A673 (cell line): ENCODE results near the gene UTP20. TPM values are rescaled to one million over a fixed set of nuclear protein-coding genes. Genes with fewer than 3 reads are reported as not detected.

Experiments used
- BruUV-seq: library from RNA; stranded (reverse); fragments of 400-500 nt; replicated peaks from 2 replicates; lab custom pipeline; 2021; lab: Mats Ljungman, UMichigan
- CTCF ChIA-PET: fragments of 300-600 bp; sonication (Branson Sonifier 250); formaldehyde crosslinking; loops from one replicate; lab custom pipeline; 2022; ENCODE audit warnings: antibody characterized with exemption; lab: Charles Lee
- POLR2A ChIA-PET: fragments of 300-600 bp; sonication (Branson Sonifier 250); formaldehyde crosslinking; loops from one replicate; lab custom pipeline; 2022; ENCODE audit warnings: antibody characterized with exemption; ENCODE audit not compliant: low non-redundant PET; lab: Charles Lee
- DNase-seq: peaks from one replicate; pipeline ENCODE4 v3.0.0-alpha.2; 2015; ENCODE audit warnings: low spot score
- H3K27ac ChIP-seq: fragments of 200-600 bp; sonication (generic); 2 replicates; pipeline ENCODE4 v1.5.1; 2016; ENCODE audit warnings: mixed run types, low read depth, mild to moderate bottlenecking, mixed read lengths, antibody characterized with exemption, low read length; ENCODE audit not compliant: poor library complexity, severe bottlenecking
- H3K27me3 ChIP-seq: fragments of 200-600 bp; sonication (generic); replicated peaks from 2 replicates; pipeline ENCODE4 v1.6.1; 2017; ENCODE audit warnings: mixed run types, low read depth, mild to moderate bottlenecking, mixed read lengths, antibody characterized with exemption, low read length; ENCODE audit not compliant: insufficient read depth, poor library complexity
- H3K36me3 ChIP-seq: fragments of 200-600 bp; sonication (generic); 2 replicates; pipeline ENCODE4 v1.6.1; 2016; ENCODE audit warnings: mixed run types, mild to moderate bottlenecking, mixed read lengths, antibody characterized with exemption, low read length; ENCODE audit not compliant: insufficient read depth, poor library complexity, severe bottlenecking
- H3K4me1 ChIP-seq: fragments of 200-600 bp; sonication (generic); 2 replicates; pipeline ENCODE4 v1.6.1; 2017; ENCODE audit warnings: mixed run types, mild to moderate bottlenecking, mixed read lengths, antibody characterized with exemption, low read length; ENCODE audit not compliant: insufficient read depth, poor library complexity, severe bottlenecking
- H3K4me3 ChIP-seq: fragments of 200-600 bp; sonication (generic); 2 replicates; pipeline ENCODE4 v1.5.1; 2016; ENCODE audit warnings: low read depth, mixed run types, mild to moderate bottlenecking, mixed read lengths, low read length; ENCODE audit not compliant: poor library complexity, severe bottlenecking
- H3K9me3 ChIP-seq: fragments of 200-600 bp; sonication (generic); 2 replicates; pipeline ENCODE4 v1.6.1; 2016; ENCODE audit warnings: mixed run types, low read depth, mild to moderate bottlenecking, mixed read lengths, antibody characterized with exemption, low read length; ENCODE audit not compliant: poor library complexity, severe bottlenecking
- CTCF ChIP-seq: fragments of 300-800, 200-600 bp; sonication (generic); conservative IDR thresholded peaks from 2 replicates; pipeline ENCODE4 v1.5.1; 2017; ENCODE audit warnings: low read depth, mild to moderate bottlenecking, antibody characterized with exemption, low read length, moderate library complexity, mixed read lengths
- EZH2 ChIP-seq: fragments of 200-600 bp; sonication (generic); IDR thresholded peaks from 2 replicates; pipeline ENCODE4 v1.6.1; 2017; ENCODE audit warnings: borderline replicate concordance, low read depth, mild to moderate bottlenecking, mixed read lengths, antibody characterized with exemption, low read length; ENCODE audit not compliant: poor library complexity, severe bottlenecking
- intact Hi-C: fragments of 100-400 bp; cut with micrococcal nuclease; formaldehyde crosslinking; loops from one replicate; pipeline ENCODE4 v1.10.0; 2022; ENCODE audit not compliant: unreplicated experiment
- total RNA-seq: library from RNA; stranded (reverse); gene quantifications from 2 replicates; pipeline ENCODE4 v1.2.3, GENCODE V29; 2021

Gene UTP20
- total RNA-seq, 1 experiment from 2014 or later, result 53.5 TPM

- H3K36me3 ChIP-seq, result peaks cover 51% of the 10 kb centered on the region
- no peak for DNase-seq
- intact Hi-C loops, result loop anchor here (1.0 to 5.0 kb wide), 3 partner anchors 151 to 976 kb away; no protein-coding TSS in a partner anchor
Measured at GRCh38 chr12:101323255-101323654, 43.4 kb downstream of the UTP20 start.

GRCh38 chr12:101325590-101325989 is 45.7 kb downstream of the UTP20 start:
- no peak for DNase-seq
- intact Hi-C loops, result no loop called here
- ChIA-PET CTCF (no interaction called here), POLR2A (no interaction called here)
- H3K9me3 ChIP-seq, result no peaks in the 10 kb centered on the region
- H3K4me3 ChIP-seq, result no peak overlapping the region
- H3K4me1 ChIP-seq, result no peaks in the 10 kb centered on the region
- H3K27ac ChIP-seq, result no peak overlapping the region
- no TSS peak for BruUV-seq
- no peak for TF ChIP-seq CTCF
- TF ChIP-seq EZH2, result no peak
- H3K36me3 ChIP-seq, result peaks cover 55% of the 10 kb centered on the region
- H3K27me3 ChIP-seq, result no peaks in the 10 kb centered on the region

More at GRCh38 chr12:101323255-101323654, 43.4 kb downstream of the UTP20 start:
- no TSS peak for BruUV-seq
- Histone ChIP-seq H3K27me3 (no peaks in the 10 kb centered on the region), H3K4me1 (no peaks in the 10 kb centered on the region), H3K4me3 (no peak overlapping the region), H3K9me3 (no peaks in the 10 kb centered on the region), H3K27ac (no peak overlapping the region)
- ChIA-PET CTCF (interaction anchor here (0.6 kb wide), 1 partner anchor 43 kb away, joined by 3 read pairs; the partner anchor contains the start of gene UTP20), POLR2A (no interaction called here)
- no peak for TF ChIP-seq CTCF
- TF ChIP-seq EZH2, result no peak

- TF ChIP-seq EZH2 (no peak), CTCF (no peak)
- Histone ChIP-seq H3K9me3 (no peaks in the 10 kb centered on the region), H3K36me3 (peaks cover 48% of the 10 kb centered on the region), H3K4me1 (no peaks in the 10 kb centered on the region), H3K27me3 (no peaks in the 10 kb centered on the region), H3K4me3 (no peak overlapping the region), H3K27ac (no peak overlapping the region)
- DNase-seq, result no peak
- ChIA-PET CTCF (no interaction called here), POLR2A (no interaction called here)
- no TSS peak for BruUV-seq
- intact Hi-C loops, result no loop called here
Measured at GRCh38 chr12:101327051-101327450, 47.1 kb downstream of the UTP20 start.
